ENCODE measurements around the gene CD164L2. TPM values are rescaled to one million over a fixed set of nuclear protein-coding genes. Genes with fewer than 3 reads are reported as not detected.

The CD164L2 gene
- total and polyA plus RNA-seq, 8 donors, result 0.19 to 0.76 (median 0.57) TPM; not detected in 2

DNA sequence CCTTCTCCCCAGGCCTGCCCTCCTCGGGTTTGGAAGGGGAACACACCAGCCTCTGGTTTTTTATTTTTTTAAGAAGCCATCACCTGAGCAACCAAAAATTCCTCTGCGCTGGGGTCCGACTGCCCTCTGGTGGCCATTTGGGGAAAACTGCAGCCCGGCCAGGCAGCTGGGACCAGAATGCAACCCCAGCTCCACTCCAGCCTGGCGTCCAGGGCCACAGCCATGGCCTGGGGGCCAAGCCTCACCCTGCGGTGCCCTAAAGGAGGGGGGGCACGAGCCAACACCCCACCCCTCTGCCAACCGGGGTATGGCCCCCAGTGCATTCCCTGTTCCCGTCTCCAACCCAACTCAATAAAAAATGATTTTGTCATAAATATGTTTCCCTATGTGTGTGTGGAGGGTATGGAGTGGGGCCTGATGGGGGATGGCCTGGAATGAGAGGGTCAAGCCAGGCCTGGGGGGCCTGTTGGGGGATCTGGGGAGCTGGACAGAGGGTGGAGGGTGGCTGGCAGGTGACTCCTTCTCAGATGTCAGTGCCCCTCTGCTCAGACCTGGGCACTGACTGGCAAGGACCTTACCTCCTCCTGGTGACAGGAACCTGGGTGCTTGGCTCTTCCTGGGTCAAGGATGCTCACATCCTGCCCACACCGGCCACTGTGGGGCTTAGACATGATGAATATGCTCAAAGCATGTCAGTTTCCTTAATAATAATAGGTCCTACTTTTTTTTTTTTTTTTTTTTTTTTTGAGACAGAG lies 12.5 kb upstream of the CD164L2 start:
- intact Hi-C loops (cut with DNase I), result loop anchor here in 2 of 3 donors (2.0 to 10.0 kb wide), 2 partner anchors 91 to 97 kb away; no protein-coding TSS in a partner anchor
- H3K4me1 ChIP-seq, result peaks cover 0 to 5% (median 4%) of the 10 kb centered on the region in 3 donors
- FAIRE-seq (no peak), ATAC-seq (peak; percentile 47 to 73 (median 64)), DNase-seq (peak; percentile 52 to 90 (median 83))
- H3K9me3 ChIP-seq, result no peaks in the 10 kb centered on the region
- WGBS, 2 donors, result 1 to 3% methylated on average over 10 of the region's 10 CpGs
- TF ChIP-seq, protein P1, sequence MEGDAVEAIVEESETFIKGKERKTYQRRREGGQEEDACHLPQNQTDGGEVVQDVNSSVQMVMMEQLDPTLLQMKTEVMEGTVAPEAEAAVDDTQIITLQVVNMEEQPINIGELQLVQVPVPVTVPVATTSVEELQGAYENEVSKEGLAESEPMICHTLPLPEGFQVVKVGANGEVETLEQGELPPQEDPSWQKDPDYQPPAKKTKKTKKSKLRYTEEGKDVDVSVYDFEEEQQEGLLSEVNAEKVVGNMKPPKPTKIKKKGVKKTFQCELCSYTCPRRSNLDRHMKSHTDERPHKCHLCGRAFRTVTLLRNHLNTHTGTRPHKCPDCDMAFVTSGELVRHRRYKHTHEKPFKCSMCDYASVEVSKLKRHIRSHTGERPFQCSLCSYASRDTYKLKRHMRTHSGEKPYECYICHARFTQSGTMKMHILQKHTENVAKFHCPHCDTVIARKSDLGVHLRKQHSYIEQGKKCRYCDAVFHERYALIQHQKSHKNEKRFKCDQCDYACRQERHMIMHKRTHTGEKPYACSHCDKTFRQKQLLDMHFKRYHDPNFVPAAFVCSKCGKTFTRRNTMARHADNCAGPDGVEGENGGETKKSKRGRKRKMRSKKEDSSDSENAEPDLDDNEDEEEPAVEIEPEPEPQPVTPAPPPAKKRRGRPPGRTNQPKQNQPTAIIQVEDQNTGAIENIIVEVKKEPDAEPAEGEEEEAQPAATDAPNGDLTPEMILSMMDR (IDR thresholded peaks at IDR 0.05), result peak; percentile 85 to 96 (median 92)
- H3K36me3 ChIP-seq, result no peaks in the 10 kb centered on the region
- no peak overlapping the region for H3K4me3 ChIP-seq
- no peak overlapping the region for H3K27ac ChIP-seq
- H3K27me3 ChIP-seq, result no peaks in the 10 kb centered on the region

DNA sequence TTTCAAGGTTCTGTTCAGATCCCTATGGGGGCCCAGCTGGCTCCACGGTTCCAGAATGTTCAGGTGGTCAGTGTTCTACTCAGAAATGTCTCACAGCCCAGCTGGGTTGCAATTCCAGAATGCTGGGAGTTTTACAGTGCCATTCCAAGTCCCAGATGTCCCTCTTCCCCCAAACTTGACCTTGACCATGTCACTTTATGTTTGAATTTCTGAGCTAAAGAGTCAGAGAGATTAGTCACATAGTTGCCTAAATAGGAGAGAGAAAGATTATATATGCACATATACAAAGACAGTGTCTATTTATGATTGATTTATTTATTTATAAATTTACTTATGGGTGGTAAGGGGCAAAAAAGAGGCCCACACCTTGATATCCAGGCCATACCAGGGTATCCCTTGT lies 11.8 kb upstream of the CD164L2 start:
- H3K36me3 ChIP-seq, result no peaks in the 10 kb centered on the region
- ATAC-seq (no peak), FAIRE-seq (no peak), DNase-seq (peak in 1 of 6 donors; percentile 23)
- intact Hi-C loops (cut with DNase I), result loop anchor here (2.0 to 10.0 kb wide), 4 partner anchors 38 to 98 kb away; no protein-coding TSS in a partner anchor
- TF ChIP-seq, protein P1 (IDR thresholded peaks at IDR 0.05), result no peak
- H3K27ac ChIP-seq, result no peak overlapping the region
- WGBS, 2 donors, result 63 to 76% methylated on average over 1 of the region's 1 CpG
- H3K4me1 ChIP-seq, result peaks cover 0 to 5% (median 4%) of the 10 kb centered on the region in 3 donors
- no peak overlapping the region for H3K4me3 ChIP-seq
- H3K9me3 ChIP-seq, result no peaks in the 10 kb centered on the region
- no peaks in the 10 kb centered on the region for H3K27me3 ChIP-seq

DNA sequence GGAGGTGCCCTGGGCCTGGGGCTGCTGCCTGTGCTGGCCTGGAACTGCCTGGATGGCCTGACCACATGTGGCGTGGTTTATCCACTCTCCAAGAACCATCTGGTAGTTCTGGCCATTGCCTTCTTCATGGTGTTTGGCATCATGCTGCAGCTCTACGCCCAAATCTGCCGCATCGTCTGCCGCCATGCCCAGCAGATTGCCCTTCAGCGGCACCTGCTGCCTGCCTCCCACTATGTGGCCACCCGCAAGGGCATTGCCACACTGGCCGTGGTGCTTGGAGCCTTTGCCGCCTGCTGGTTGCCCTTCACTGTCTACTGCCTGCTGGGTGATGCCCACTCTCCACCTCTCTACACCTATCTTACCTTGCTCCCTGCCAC lies 11.1 kb upstream of the CD164L2 start:
- intact Hi-C loops (cut with DNase I), result loop anchor here (2.0 to 10.0 kb wide), 4 partner anchors 37 to 97 kb away; no protein-coding TSS in a partner anchor
- Histone ChIP-seq H3K4me1 (peaks cover 0 to 5% (median 4%) of the 10 kb centered on the region in 3 donors), H3K27ac (no peak overlapping the region), H3K36me3 (no peaks in the 10 kb centered on the region), H3K9me3 (no peaks in the 10 kb centered on the region), H3K27me3 (no peaks in the 10 kb centered on the region), H3K4me3 (no peak overlapping the region)
- WGBS, 2 donors, result 93 to 95% methylated on average over 9 of the region's 9 CpGs
- FAIRE-seq (no peak), DNase-seq (peak in 2 of 6 donors; percentile 43 to 49), ATAC-seq (no peak)
- TF ChIP-seq, protein P1 (IDR thresholded peaks at IDR 0.05), result no peak

DNA sequence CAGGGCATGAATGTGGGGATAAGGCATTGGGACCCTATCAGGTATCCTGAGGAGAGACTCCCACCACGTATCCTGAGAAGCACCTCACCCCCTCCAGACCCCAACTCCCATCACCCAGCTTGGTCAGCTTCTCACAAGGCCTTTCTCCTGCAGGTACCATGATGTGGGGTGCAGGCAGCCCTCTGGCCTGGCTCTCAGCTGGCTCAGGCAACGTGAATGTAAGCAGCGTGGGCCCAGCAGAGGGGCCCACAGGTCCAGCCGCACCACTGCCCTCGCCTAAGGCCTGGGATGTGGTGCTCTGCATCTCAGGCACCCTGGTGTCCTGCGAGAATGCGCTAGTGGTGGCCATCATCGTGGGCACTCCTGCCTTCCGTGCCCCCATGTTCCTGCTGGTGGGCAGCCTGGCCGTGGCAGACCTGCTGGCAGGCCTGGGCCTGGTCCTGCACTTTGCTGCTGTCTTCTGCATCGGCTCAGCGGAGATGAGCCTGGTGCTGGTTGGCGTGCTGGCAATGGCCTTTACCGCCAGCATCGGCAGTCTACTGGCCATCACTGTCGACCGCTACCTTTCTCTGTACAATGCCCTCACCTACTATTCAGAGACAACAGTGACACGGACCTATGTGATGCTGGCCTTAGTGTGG lies 10.6 kb upstream of the CD164L2 start:
- TF ChIP-seq, protein P1 (IDR thresholded peaks at IDR 0.05), result no peak
- Histone ChIP-seq H3K4me1 (peaks cover 0 to 5% (median 4%) of the 10 kb centered on the region in 3 donors), H3K9me3 (no peaks in the 10 kb centered on the region), H3K36me3 (no peaks in the 10 kb centered on the region), H3K27ac (no peak overlapping the region), H3K27me3 (no peaks in the 10 kb centered on the region), H3K4me3 (no peak overlapping the region)
- WGBS, 2 donors, result 92 to 96% methylated on average over 17 to 18 of the region's 18 CpGs
- ATAC-seq (no peak), FAIRE-seq (no peak), DNase-seq (peak in 2 of 6 donors; percentile 48 to 73)
- intact Hi-C loops (cut with DNase I), result loop anchor here (2.0 to 10.0 kb wide), 4 partner anchors 36 to 96 kb away; no protein-coding TSS in a partner anchor
